Prostate gland (tissue), 2 donors: ENCODE data around the gene MLF2. TPM values are rescaled to one million over a fixed set of nuclear protein-coding genes. Genes with fewer than 3 reads are reported as not detected.

Experiments used
- DNase-seq: peaks from one replicate; pipeline ENCODE4 v3.0.0-alpha.2; 2019; ENCODE audit warnings: low spot score
- H3K27ac ChIP-seq, 2 donors: fragments of 200-600 bp; sonication (generic); 2 replicates each; pipeline ENCODE4 v1.5.1; 2017 to 2019
- H3K27me3 ChIP-seq: fragments of 200-600 bp; sonication (generic); replicated peaks from 2 replicates; pipeline ENCODE4 v1.5.1; 2019; ENCODE audit not compliant: insufficient read depth
- H3K36me3 ChIP-seq, 2 donors: fragments of 200-600 bp; sonication (generic); 1 replicate in 1 of 2; 2 replicates in 1 of 2; pipeline versions ENCODE4 v1.5.1 to v1.8.1; 2017 to 2019
- H3K4me1 ChIP-seq: fragments of 200-600 bp; sonication (generic); replicated peaks from 2 replicates; pipeline ENCODE4 v1.5.1; 2019
- H3K4me3 ChIP-seq, 2 donors: fragments of 200-600 bp; sonication (generic); 2 replicates each; pipeline ENCODE4 v1.5.1; 2017 to 2019
- H3K9me3 ChIP-seq: fragments of 200-600 bp; sonication (generic); 2 replicates; pipeline ENCODE4 v1.5.1; 2017
- CTCF ChIP-seq, 4 experiments: fragments of 200-600 bp in 2 of 4; fragments of 450-650 bp in 2 of 4; sonication (generic) in 2 of 4; IDR thresholded peaks; 1 replicate in 3 of 4; 2 replicates in 1 of 4; pipeline ENCODE4 v1.5.1; 2016 to 2019; ENCODE audit warnings: antibody characterized with exemption in 4 of 4, mild to moderate bottlenecking in 2 of 4, moderate library complexity in 2 of 4
- POLR2A ChIP-seq: fragments of 450-650 bp; IDR thresholded peaks from one replicate; pipeline ENCODE4 v1.6.1; 2016; ENCODE audit warnings: antibody characterized with exemption, mild to moderate bottlenecking
- POLR2AphosphoS5 ChIP-seq: sonication (generic); formaldehyde crosslinking; IDR thresholded peaks from one replicate; pipeline ENCODE4 v1.6.1; 2017; ENCODE audit warnings: antibody characterized with exemption
- WGBS: methylation state at CpG from one replicate; pipeline ENCODE4 v1.1.5; 2018; 5-methylcytosine and 5-hydroxymethylcytosine counted together
- intact Hi-C: fragments of 100-400 bp; cut with DNase I; formaldehyde crosslinking; loops from one replicate; pipeline ENCODE4 v1.14.2; 2022
- small RNA-seq, 2 donors: library from RNA; depleted of rRNA; stranded (forward); fragments of <200 nt; gene quantifications; one replicate each; pipeline ENCODE3, GENCODE V24; 2016
- total RNA-seq, 2 donors: library from RNA; depleted of rRNA; stranded (reverse); fragments of >200 nt; gene quantifications; one replicate each; pipeline ENCODE4 v1.1.0, GENCODE V29; 2016

MLF2 gene
- total RNA-seq, 2 donors from 2014 or later = 267 to 282 TPM

GRCh38 chr12:6699989-6700645 lies 52.8 kb downstream of the MLF2 start:
- TF ChIP-seq CTCF (IDR thresholded peaks at IDR 0.05) (no peak), POLR2AphosphoS5 (no peak), POLR2A (no peak)
- intact Hi-C loops = no loop called here
- no peaks in the 10 kb centered on the region for H3K36me3 ChIP-seq
- peaks cover 23% of the 10 kb centered on the region for H3K27me3 ChIP-seq
- H3K9me3 ChIP-seq = no peaks in the 10 kb centered on the region
- peak overlapping the region; percentile 27 to 33 for H3K4me3 ChIP-seq
- no peak overlapping the region for H3K27ac ChIP-seq
- no peaks in the 10 kb centered on the region for H3K4me1 ChIP-seq
- under 1% methylated on average over 64 of the region's 65 CpGs for WGBS
- no peak for DNase-seq

GRCh38 chr12:6699259-6699988 lies 53.5 kb downstream of the MLF2 start:
- no peaks in the 10 kb centered on the region for H3K36me3 ChIP-seq
- H3K4me1 ChIP-seq = no peaks in the 10 kb centered on the region
- TF ChIP-seq CTCF (IDR thresholded peaks at IDR 0.05) = no peak
- no peak for TF ChIP-seq POLR2A
- no peak for TF ChIP-seq POLR2AphosphoS5
- no peaks in the 10 kb centered on the region for H3K9me3 ChIP-seq
- H3K27me3 ChIP-seq = peaks cover 23% of the 10 kb centered on the region
- intact Hi-C loops = no loop called here
- DNase-seq = no peak
- H3K27ac ChIP-seq = no peak overlapping the region
- WGBS = 19% methylated on average over 16 of the region's 16 CpGs
- H3K4me3 ChIP-seq = peak overlapping the region in 1 of 2 donors; percentile 33

- no peaks in the 10 kb centered on the region for H3K36me3 ChIP-seq
- H3K27ac ChIP-seq = no peak overlapping the region
- DNase-seq = no peak
- H3K4me3 ChIP-seq = no peak overlapping the region
- peaks cover 21% of the 10 kb centered on the region for H3K27me3 ChIP-seq
- TF ChIP-seq POLR2A (no peak), POLR2AphosphoS5 (no peak), CTCF (IDR thresholded peaks at IDR 0.05) (no peak)
- no peaks in the 10 kb centered on the region for H3K9me3 ChIP-seq
- intact Hi-C loops = no loop called here
- 68% methylated on average over 8 of the region's 8 CpGs for WGBS
- no peaks in the 10 kb centered on the region for H3K4me1 ChIP-seq
Observed at GRCh38 chr12:6698352-6699046, 54.4 kb downstream of the MLF2 start.

Small RNA genes lying within 50 kb of the gene (small RNA-seq; reads per million reads assigned to genes)
- 0 reads per million in 2 donors for gene RNU6-781P

Other genes with a start within 250 kb of the MLF2 start
- 1,000 to 10,000 TPM; 1,469 to 2,105 TPM for gene GAPDH, start 218.6 kb downstream of the MLF2 start, total RNA-seq
- gene IFFO1, start 197.1 kb downstream of the MLF2 start, total RNA-seq = 10 to 100 TPM in 1 of 2 donors, 1 to 10 TPM in 1; 4.8 to 22.9 TPM
- 10 to 100 TPM; 14.5 to 42.9 TPM for gene NOP2, start 184.8 kb downstream of the MLF2 start, total RNA-seq
- gene CHD4, start 145.8 kb downstream of the MLF2 start, total RNA-seq = 100 to 1,000 TPM; 124 to 240 TPM
- 1 to 10 TPM in 1 of 2 donors, under 1 TPM in 1; 0.59 to 1.9 TPM for gene LPAR5, start 117.2 kb downstream of the MLF2 start, total RNA-seq
- gene ACRBP, start 105.7 kb downstream of the MLF2 start, total RNA-seq = 10 to 100 TPM in 1 of 2 donors, 1 to 10 TPM in 1; 2.3 to 49.6 TPM
- 10 to 100 TPM; 75.5 to 78.9 TPM for gene ING4, start 90.0 kb downstream of the MLF2 start, total RNA-seq
- 10 to 100 TPM; 42.9 to 68.6 TPM for gene ZNF384, start 63.8 kb downstream of the MLF2 start, total RNA-seq
- 1 to 10 TPM in 1 of 2 donors, not detected in 1; 3.1 TPM for gene PIANP, start 52.3 kb downstream of the MLF2 start, total RNA-seq
- gene COPS7A, start 29.1 kb downstream of the MLF2 start, total RNA-seq = 10 to 100 TPM; 92.0 to 92.6 TPM
- 100 to 1,000 TPM; 285 to 339 TPM for gene PTMS, start 13.2 kb upstream of the MLF2 start, total RNA-seq
- 10 to 100 TPM in 1 of 2 donors, under 1 TPM in 1; 0.73 to 13.1 TPM for gene LAG3, start 19.4 kb upstream of the MLF2 start, total RNA-seq
- 1 to 10 TPM; 1.6 to 8.6 TPM for gene CD4, start 36.4 kb upstream of the MLF2 start, total RNA-seq
- 1 to 10 TPM; 4.3 to 4.4 TPM for gene GPR162, start 68.7 kb upstream of the MLF2 start, total RNA-seq
- gene P3H3, start 75.3 kb upstream of the MLF2 start, total RNA-seq = 10 to 100 TPM; 25.7 to 28.8 TPM
- 1 to 10 TPM; 2.3 to 2.4 TPM for gene GNB3, start 87.8 kb upstream of the MLF2 start, total RNA-seq
- 10 to 100 TPM in 1 of 2 donors, 1 to 10 TPM in 1; 1.7 to 16.2 TPM for gene CDCA3, start 98.1 kb upstream of the MLF2 start, total RNA-seq
- 10 to 100 TPM; 58.3 to 84.1 TPM for gene USP5, start 99.0 kb upstream of the MLF2 start, total RNA-seq
- 100 to 1,000 TPM; 404 to 443 TPM for gene TPI1, start 114.4 kb upstream of the MLF2 start, total RNA-seq
- 10 to 100 TPM; 12.7 to 23.5 TPM for gene SPSB2, start 120.2 kb upstream of the MLF2 start, total RNA-seq
- gene LRRC23, start 151.7 kb upstream of the MLF2 start, total RNA-seq = 10 to 100 TPM; 15.9 to 25.3 TPM
- gene ENO2, start 161.4 kb upstream of the MLF2 start, total RNA-seq = 10 to 100 TPM in 1 of 2 donors, 1 to 10 TPM in 1; 6.9 to 13.0 TPM
- gene ATN1, start 174.8 kb upstream of the MLF2 start, total RNA-seq = 100 to 1,000 TPM in 1 of 2 donors, 10 to 100 TPM in 1; 93.0 to 129 TPM
- not detected for gene RNU7-1, start 190.7 kb upstream of the MLF2 start, total RNA-seq
- gene C12orf57, start 190.9 kb upstream of the MLF2 start, total RNA-seq = 100 to 1,000 TPM; 352 to 711 TPM
- gene PTPN6, start 198.2 kb upstream of the MLF2 start, total RNA-seq = 10 to 100 TPM; 30.6 to 43.2 TPM
- gene PHB2, start 217.5 kb upstream of the MLF2 start, total RNA-seq = 100 to 1,000 TPM; 177 to 230 TPM
- gene EMG1, start 217.8 kb upstream of the MLF2 start, total RNA-seq = 10 to 100 TPM; 37.7 to 46.3 TPM